SHP77 (cell line): ENCODE results near the gene SLAMF7.
"Not testable (repeated sequence)": the region's sequence is repeated elsewhere in the genome, so short reads cannot be mapped to it uniquely, and the experiment has no call there.

Experiments used
- DNase-seq, 2 experiments: peaks; one replicate each; lab custom pipeline; 2025; lab: John Stamatoyannopoulos, UW

SLAMF7 gene

GRCh38 chr1:160739098-160739511 lies at the start of gene SLAMF7:
Gene SLAMF7, plus strand, starts transcription at chr1:160739247. Its CDS starts 55 bp downstream, at chr1:160739302.
- DNase-seq: no peak

- not testable (repeated sequence) for DNase-seq
These were observed 46.7 kb upstream of the SLAMF7 start for GRCh38 chr1:160692390-160692789.

GRCh38 chr1:160702100-160702499 lies 36.9 kb upstream of the SLAMF7 start:
- DNase-seq: no peak

- no peak for DNase-seq
These were observed 34.8 kb upstream of the SLAMF7 start for GRCh38 chr1:160704250-160704649.

GRCh38 chr1:160705212-160705621 lies 33.8 kb upstream of the SLAMF7 start:
- not testable (repeated sequence) for DNase-seq

GRCh38 chr1:160705742-160706141 lies 33.3 kb upstream of the SLAMF7 start:
- no peak for DNase-seq

- DNase-seq: no peak
These were observed 32.4 kb upstream of the SLAMF7 start for GRCh38 chr1:160706526-160707235.

GRCh38 chr1:160707236-160708064 lies 31.6 kb upstream of the SLAMF7 start:
- DNase-seq: no peak

- no peak for DNase-seq
These were observed 30.9 kb upstream of the SLAMF7 start for GRCh38 chr1:160708118-160708517.

- DNase-seq: no peak
These were observed 30.2 kb upstream of the SLAMF7 start for GRCh38 chr1:160708801-160709200.

- no peak for DNase-seq
These were observed 29.3 kb upstream of the SLAMF7 start for GRCh38 chr1:160709715-160710114.

GRCh38 chr1:160710517-160711252 lies 28.4 kb upstream of the SLAMF7 start:
- no peak for DNase-seq

- no peak for DNase-seq
These were observed 27.8 kb upstream of the SLAMF7 start for GRCh38 chr1:160711276-160711601.

GRCh38 chr1:160711602-160712311 lies 27.3 kb upstream of the SLAMF7 start, which contains the start of gene CD48:
Gene CD48, minus strand, starts transcription at chr1:160711822. Its CDS starts 59 bp downstream, at chr1:160711763.
- DNase-seq: no peak

- not testable (repeated sequence) for DNase-seq
These were observed 26.4 kb upstream of the SLAMF7 start for GRCh38 chr1:160712525-160713080.

GRCh38 chr1:160713161-160713560 lies 25.9 kb upstream of the SLAMF7 start:
- no peak for DNase-seq

GRCh38 chr1:160714034-160714648 lies 24.9 kb upstream of the SLAMF7 start:
- DNase-seq: not testable (repeated sequence)

- DNase-seq: no peak
These were observed 23.0 kb upstream of the SLAMF7 start for GRCh38 chr1:160716013-160716412.

GRCh38 chr1:160717306-160717705 lies 21.7 kb upstream of the SLAMF7 start:
- no peak for DNase-seq

GRCh38 chr1:160718210-160718609 lies 20.8 kb upstream of the SLAMF7 start:
- DNase-seq: no peak
